ENCODE data around the gene CAMTA1.
"Not testable (repeated sequence)": the region's sequence is repeated elsewhere in the genome, so short reads cannot be mapped to it uniquely, and the experiment has no call there.

Gene CAMTA1

DNA sequence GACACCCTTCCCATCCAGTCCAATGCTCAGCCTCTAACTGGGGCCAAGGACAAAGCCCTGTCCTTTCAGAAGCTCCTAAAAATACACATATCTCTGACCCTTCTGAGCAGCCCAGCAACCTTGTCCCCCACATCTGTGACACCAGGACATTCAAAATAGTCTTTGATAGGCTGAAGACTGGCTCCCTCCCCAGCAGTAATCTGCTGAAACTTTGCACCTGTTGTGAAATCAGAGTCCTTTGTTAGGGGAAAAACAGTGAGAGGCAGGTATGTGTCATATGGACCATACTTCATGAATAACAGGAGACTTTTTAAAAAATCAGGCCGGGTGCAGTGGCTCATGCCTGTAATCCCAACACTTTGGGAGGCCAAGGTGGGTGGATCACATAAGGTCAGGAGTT lies 903.4 kb downstream of the CAMTA1 start:
- no peak for TF ChIP-seq CTCF (conservative IDR thresholded peaks at IDR 0.05; ENCODE audit: low read depth, low read length)
- DNase-seq (ENCODE audit: low read depth) = no peak
- H3K4me3 ChIP-seq (ENCODE audit: low read depth, low read length) = no peak overlapping the region

DNA sequence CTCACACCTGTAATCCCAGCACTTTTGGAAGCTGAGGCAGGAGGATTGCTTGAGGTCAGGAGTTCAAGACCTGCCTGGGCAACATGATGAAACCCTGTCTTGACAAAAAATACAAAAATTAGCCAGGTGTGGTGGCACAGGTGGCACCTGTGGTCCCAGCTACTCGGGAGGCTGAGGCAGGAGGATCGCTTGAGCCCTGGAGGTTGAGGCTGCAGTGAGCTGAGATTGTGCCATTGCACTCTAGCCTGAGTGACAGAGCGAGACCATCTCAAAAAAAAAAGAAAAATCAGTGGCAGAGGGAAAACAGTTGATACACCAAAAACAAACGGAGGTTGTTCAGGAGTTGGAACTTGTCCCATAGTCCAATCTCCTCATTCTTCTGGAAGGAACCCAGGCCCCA lies 904.1 kb downstream of the CAMTA1 start:
- not testable (repeated sequence) for H3K4me3 ChIP-seq (ENCODE audit: low read depth, low read length); DNase-seq (ENCODE audit: low read depth)

GRCh38 chr1:7690076-7690475 lies 904.8 kb downstream of the CAMTA1 start:
- H3K4me3 ChIP-seq (ENCODE audit: low read depth, low read length) = no peak overlapping the region
- TF ChIP-seq CTCF (conservative IDR thresholded peaks at IDR 0.05; ENCODE audit: low read depth, low read length) = no peak
- DNase-seq (ENCODE audit: low read depth) = no peak

DNA sequence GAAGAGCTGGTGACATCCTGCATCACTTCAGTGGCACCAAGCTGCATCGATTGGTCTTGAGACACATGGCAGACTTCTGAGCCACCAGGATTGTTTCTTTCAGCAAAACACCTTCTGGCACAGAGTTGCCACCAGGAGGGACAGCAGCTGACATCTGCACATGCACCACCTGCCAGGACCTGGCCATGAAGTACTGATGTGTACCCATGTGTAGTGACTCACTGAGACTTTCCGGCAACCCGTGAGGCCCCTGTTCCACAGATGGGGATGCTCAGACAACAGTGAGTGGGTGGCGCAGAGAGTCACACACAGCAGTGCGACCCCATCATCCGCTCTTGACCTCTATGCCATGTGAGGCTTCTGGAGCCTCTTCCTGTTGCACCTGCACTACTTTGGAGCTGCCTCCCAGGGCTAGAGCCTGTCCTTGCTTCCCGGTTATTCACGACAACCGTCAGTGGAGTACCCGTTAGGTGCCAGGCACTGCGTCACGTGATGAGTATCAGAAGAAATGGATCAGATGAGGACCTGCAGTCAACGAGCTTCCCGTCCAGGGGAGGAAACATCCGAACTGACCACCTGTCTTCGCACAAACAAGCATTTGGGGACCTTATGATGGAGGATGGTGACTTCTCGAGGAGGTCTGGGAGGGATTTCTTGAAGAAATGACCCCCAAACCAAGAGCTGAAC lies 905.4 kb downstream of the CAMTA1 start:
- no peak for DNase-seq (ENCODE audit: low read depth)
- no peak overlapping the region for H3K4me3 ChIP-seq (ENCODE audit: low read depth, low read length)
- TF ChIP-seq CTCF (conservative IDR thresholded peaks at IDR 0.05; ENCODE audit: low read depth, low read length) = no peak

GRCh38 chr1:7691576-7691975 lies 906.3 kb downstream of the CAMTA1 start:
- no peak overlapping the region for H3K4me3 ChIP-seq (ENCODE audit: low read depth, low read length)
- no peak for TF ChIP-seq CTCF (conservative IDR thresholded peaks at IDR 0.05; ENCODE audit: low read depth, low read length)
- DNase-seq (ENCODE audit: low read depth) = no peak

- TF ChIP-seq CTCF (conservative IDR thresholded peaks at IDR 0.05; ENCODE audit: low read depth, low read length) = no peak
Observed at GRCh38 chr1:7692005-7692404, 906.8 kb downstream of the CAMTA1 start.

GRCh38 chr1:7693037-7693436 lies 907.8 kb downstream of the CAMTA1 start:
- not testable (repeated sequence) for H3K4me3 ChIP-seq (ENCODE audit: low read depth, low read length); DNase-seq (ENCODE audit: low read depth)

More at GRCh38 chr1:7692005-7692404, 906.8 kb downstream of the CAMTA1 start:
- H3K4me3 ChIP-seq (ENCODE audit: low read depth, low read length) = no peak overlapping the region
- no peak for DNase-seq (ENCODE audit: low read depth)

DNA sequence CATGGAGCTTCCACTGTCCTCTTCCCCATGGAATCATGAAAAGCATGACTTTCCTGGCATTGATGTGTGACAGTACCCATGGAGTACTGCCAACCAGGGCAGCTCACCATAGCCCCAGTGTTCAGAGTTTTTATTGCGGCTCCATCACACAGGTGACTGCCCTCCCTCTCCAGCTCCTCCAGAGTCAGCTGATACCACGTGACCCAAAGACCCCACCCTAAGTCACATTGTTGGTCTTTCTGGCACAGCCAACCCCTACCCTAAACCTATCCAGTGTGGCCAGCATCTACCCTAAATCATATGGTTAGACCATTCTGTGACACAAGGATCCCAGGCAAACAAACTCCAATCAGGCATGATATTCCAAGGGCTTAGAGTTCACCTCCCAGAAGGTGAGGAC lies 908.4 kb downstream of the CAMTA1 start:
- DNase-seq (ENCODE audit: low read depth) = no peak
- TF ChIP-seq CTCF (conservative IDR thresholded peaks at IDR 0.05; ENCODE audit: low read depth, low read length) = no peak
- H3K4me3 ChIP-seq (ENCODE audit: low read depth, low read length) = no peak overlapping the region

Measured in choroid plexus epithelial cell (primary cell).